ENCODE measurements around the gene TSPAN18.

TSPAN18 gene

DNA sequence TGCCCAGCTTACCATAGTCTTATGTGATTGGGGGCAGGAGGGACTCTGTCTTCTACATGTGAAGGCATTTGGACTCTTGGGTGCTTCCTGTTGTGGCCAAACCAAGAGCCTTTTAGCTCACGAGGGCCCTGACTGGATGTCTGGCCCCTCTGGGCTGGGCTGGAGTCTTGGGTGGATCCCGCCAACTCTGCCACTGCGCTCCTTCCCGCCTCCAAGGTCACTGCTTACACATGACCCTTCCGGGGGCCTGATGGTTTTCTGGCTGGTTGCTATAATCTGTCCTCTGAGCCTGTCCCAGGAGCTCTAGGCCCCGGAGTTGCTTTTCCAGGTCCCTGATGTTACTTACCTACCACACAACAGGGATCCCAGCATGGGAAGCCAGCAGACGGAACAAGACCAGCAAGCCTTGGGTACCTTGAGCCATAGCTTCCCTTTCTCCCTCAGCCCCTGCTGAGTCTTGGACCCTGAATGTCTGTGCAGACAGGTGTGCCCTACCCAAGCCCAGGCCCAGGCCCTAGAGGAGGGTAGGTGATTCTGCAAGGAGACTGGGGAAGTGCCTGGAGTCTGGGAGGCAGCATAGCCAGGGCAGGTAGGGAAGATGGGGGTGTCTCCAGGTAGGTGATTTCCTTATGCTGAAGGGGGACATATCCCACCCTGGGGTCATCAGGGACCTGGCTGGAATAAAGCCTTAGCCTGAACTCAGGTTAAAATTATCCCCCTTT is 100.3 kb downstream of the TSPAN18 start:
- Histone ChIP-seq H3K4ac (ENCODE audit: low read depth, low read length) (no peak overlapping the region), H3K9ac (ENCODE audit: low read length) (no peak overlapping the region), H3K36me3 (ENCODE audit: control insufficient read depth in 1 of 2, insufficient read depth in 2 of 2, low read length in 2 of 2) (no peaks in the 10 kb centered on the region), H3K9me3 (ENCODE audit: insufficient read depth, low read depth, low read length) (no peaks in the 10 kb centered on the region), H3K23ac (ENCODE audit: low read length) (no peak overlapping the region), H2BK12ac (ENCODE audit: low read length) (no peak overlapping the region), H4K91ac (ENCODE audit: low read depth, low read length) (no peak overlapping the region), H3K4me1 (ENCODE audit: control insufficient read depth in 1 of 2, insufficient read depth in 2 of 2, low read length in 2 of 2) (peaks cover 7 to 13% of the 10 kb centered on the region in 2 experiments), H2AK5ac (ENCODE audit: low read length) (no peak overlapping the region), H4K8ac (ENCODE audit: low read depth, low read length) (no peak overlapping the region), H3K18ac (ENCODE audit: low read length) (no peak overlapping the region), H3K27me3 (ENCODE audit: insufficient read depth, low read length) (no peaks in the 10 kb centered on the region), H4K12ac (ENCODE audit: low read depth, low read length) (no peak overlapping the region), H2BK5ac (ENCODE audit: low read depth, low read length, poor library complexity) (no peak overlapping the region), H3K4me3 (ENCODE audit: low read depth, low read length) (no peak overlapping the region), H3K79me2 (ENCODE audit: control insufficient read depth, insufficient read depth, low read length, poor library complexity) (peaks cover 2% of the 10 kb centered on the region), H2AFZ (ENCODE audit: insufficient read depth, low read length, poor library complexity) (no peak overlapping the region), H3K27ac (ENCODE audit: low read depth, low read length) (no peak overlapping the region), H2BK120ac (ENCODE audit: insufficient read depth, low read length, poor library complexity) (no peak overlapping the region), H3K14ac (ENCODE audit: low read length) (no peak overlapping the region), H3K79me1 (ENCODE audit: low read length) (peaks cover 2% of the 10 kb centered on the region), H3K4me2 (ENCODE audit: low read length) (no peak overlapping the region)
- no peak for DNase-seq
- no CpG with 5 or more reads among the region's 7 CpGs for WGBS (ENCODE audit: extremely low coverage, insufficient coverage, insufficient read length)

- peaks cover 2% of the 10 kb centered on the region for H3K79me1 ChIP-seq (ENCODE audit: low read length)
- no peak overlapping the region for H2BK12ac ChIP-seq (ENCODE audit: low read length)
- DNase-seq = no peak
- H4K91ac ChIP-seq (ENCODE audit: low read depth, low read length) = no peak overlapping the region
- H3K27me3 ChIP-seq (ENCODE audit: insufficient read depth, low read length) = no peaks in the 10 kb centered on the region
- H2AK5ac ChIP-seq (ENCODE audit: low read length) = no peak overlapping the region
- no peak overlapping the region for H3K9ac ChIP-seq (ENCODE audit: low read length)
- H3K14ac ChIP-seq (ENCODE audit: low read length) = no peak overlapping the region
- H3K4me1 ChIP-seq (ENCODE audit: control insufficient read depth in 1 of 2, insufficient read depth in 2 of 2, low read length in 2 of 2) = peaks cover 7 to 13% of the 10 kb centered on the region in 2 experiments
- H3K23ac ChIP-seq (ENCODE audit: low read length) = no peak overlapping the region
- no peak overlapping the region for H3K27ac ChIP-seq (ENCODE audit: low read depth, low read length)
- no peak overlapping the region for H2BK120ac ChIP-seq (ENCODE audit: insufficient read depth, low read length, poor library complexity)
- no peaks in the 10 kb centered on the region for H3K9me3 ChIP-seq (ENCODE audit: insufficient read depth, low read depth, low read length)
- H2BK5ac ChIP-seq (ENCODE audit: low read depth, low read length, poor library complexity) = no peak overlapping the region
- no peak overlapping the region for H3K4me2 ChIP-seq (ENCODE audit: low read length)
- no peak overlapping the region for H3K18ac ChIP-seq (ENCODE audit: low read length)
- peaks cover 2% of the 10 kb centered on the region for H3K79me2 ChIP-seq (ENCODE audit: control insufficient read depth, insufficient read depth, low read length, poor library complexity)
- no peak overlapping the region for H3K4ac ChIP-seq (ENCODE audit: low read depth, low read length)
- no peak overlapping the region for H2AFZ ChIP-seq (ENCODE audit: insufficient read depth, low read length, poor library complexity)
- no peak overlapping the region for H4K12ac ChIP-seq (ENCODE audit: low read depth, low read length)
- no peak overlapping the region for H4K8ac ChIP-seq (ENCODE audit: low read depth, low read length)
- no peaks in the 10 kb centered on the region for H3K36me3 ChIP-seq (ENCODE audit: control insufficient read depth in 1 of 2, insufficient read depth in 2 of 2, low read length in 2 of 2)
- no CpG with 5 or more reads among the region's 5 CpGs for WGBS (ENCODE audit: extremely low coverage, insufficient coverage, insufficient read length)
- H3K4me3 ChIP-seq (ENCODE audit: low read depth, low read length) = no peak overlapping the region
Measured at GRCh38 chr11:44828296-44828695, 101.5 kb downstream of the TSPAN18 start.

DNA sequence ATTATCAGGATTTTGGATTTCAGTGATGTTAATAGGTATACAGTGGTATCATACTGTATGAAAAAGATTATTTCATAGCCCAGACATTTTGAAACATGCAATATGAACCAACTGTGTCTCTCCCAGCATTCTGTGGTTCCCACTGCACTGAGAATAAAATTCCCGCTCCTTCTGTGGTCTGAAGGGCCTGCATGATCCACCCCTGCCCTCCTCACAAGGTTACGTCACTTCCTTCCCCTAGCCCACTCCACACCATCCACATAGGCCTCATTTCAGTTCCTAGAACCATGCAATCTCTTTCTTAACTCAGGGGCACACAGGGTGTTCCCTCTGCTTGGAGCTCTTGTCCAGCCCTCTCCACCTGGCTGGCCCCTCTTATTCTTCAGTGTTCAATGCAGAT is 103.1 kb downstream of the TSPAN18 start:
- Histone ChIP-seq H3K9ac (ENCODE audit: low read length) (no peak overlapping the region), H3K9me3 (ENCODE audit: insufficient read depth, low read depth, low read length) (no peaks in the 10 kb centered on the region), H4K8ac (ENCODE audit: low read depth, low read length) (no peak overlapping the region), H4K12ac (ENCODE audit: low read depth, low read length) (no peak overlapping the region), H3K14ac (ENCODE audit: low read length) (no peak overlapping the region), H2BK5ac (ENCODE audit: low read depth, low read length, poor library complexity) (no peak overlapping the region), H3K79me1 (ENCODE audit: low read length) (no peaks in the 10 kb centered on the region), H2BK120ac (ENCODE audit: insufficient read depth, low read length, poor library complexity) (no peak overlapping the region), H3K36me3 (ENCODE audit: control insufficient read depth in 1 of 2, insufficient read depth in 2 of 2, low read length in 2 of 2) (no peaks in the 10 kb centered on the region), H3K27ac (ENCODE audit: low read depth, low read length) (no peak overlapping the region), H3K4me3 (ENCODE audit: low read depth, low read length) (no peak overlapping the region), H3K23ac (ENCODE audit: low read length) (no peak overlapping the region), H2BK12ac (ENCODE audit: low read length) (no peak overlapping the region), H2AK5ac (ENCODE audit: low read length) (no peak overlapping the region), H3K4me1 (ENCODE audit: control insufficient read depth in 1 of 2, insufficient read depth in 2 of 2, low read length in 2 of 2) (peaks cover under 1 to 2% of the 10 kb centered on the region in 2 experiments), H3K27me3 (ENCODE audit: insufficient read depth, low read length) (no peaks in the 10 kb centered on the region), H3K4ac (ENCODE audit: low read depth, low read length) (no peak overlapping the region), H3K4me2 (ENCODE audit: low read length) (no peak overlapping the region), H3K79me2 (ENCODE audit: control insufficient read depth, insufficient read depth, low read length, poor library complexity) (peaks cover 2% of the 10 kb centered on the region), H4K91ac (ENCODE audit: low read depth, low read length) (no peak overlapping the region), H2AFZ (ENCODE audit: insufficient read depth, low read length, poor library complexity) (no peak overlapping the region), H3K18ac (ENCODE audit: low read length) (no peak overlapping the region)
- DNase-seq = no peak
- WGBS (ENCODE audit: extremely low coverage, insufficient coverage, insufficient read length) = no CpG with 5 or more reads among the region's 2 CpGs

GRCh38 chr11:44831605-44832394 is 105.0 kb downstream of the TSPAN18 start:
- Histone ChIP-seq H3K27me3 (ENCODE audit: insufficient read depth, low read length) (no peaks in the 10 kb centered on the region), H2AFZ (ENCODE audit: insufficient read depth, low read length, poor library complexity) (no peak overlapping the region), H3K4me1 (ENCODE audit: control insufficient read depth in 1 of 2, insufficient read depth in 2 of 2, low read length in 2 of 2) (no peaks in the 10 kb centered on the region), H3K23ac (ENCODE audit: low read length) (no peak overlapping the region), H3K9me3 (ENCODE audit: insufficient read depth, low read depth, low read length) (no peaks in the 10 kb centered on the region), H3K4ac (ENCODE audit: low read depth, low read length) (no peak overlapping the region), H4K8ac (ENCODE audit: low read depth, low read length) (no peak overlapping the region), H3K79me2 (ENCODE audit: control insufficient read depth, insufficient read depth, low read length, poor library complexity) (no peaks in the 10 kb centered on the region), H3K36me3 (ENCODE audit: control insufficient read depth in 1 of 2, insufficient read depth in 2 of 2, low read length in 2 of 2) (no peaks in the 10 kb centered on the region), H4K91ac (ENCODE audit: low read depth, low read length) (no peak overlapping the region), H4K12ac (ENCODE audit: low read depth, low read length) (no peak overlapping the region), H3K9ac (ENCODE audit: low read length) (no peak overlapping the region), H2AK5ac (ENCODE audit: low read length) (no peak overlapping the region), H2BK12ac (ENCODE audit: low read length) (no peak overlapping the region), H3K27ac (ENCODE audit: low read depth, low read length) (no peak overlapping the region), H2BK120ac (ENCODE audit: insufficient read depth, low read length, poor library complexity) (no peak overlapping the region), H3K79me1 (ENCODE audit: low read length) (no peaks in the 10 kb centered on the region), H3K14ac (ENCODE audit: low read length) (no peak overlapping the region), H3K18ac (ENCODE audit: low read length) (no peak overlapping the region), H2BK5ac (ENCODE audit: low read depth, low read length, poor library complexity) (no peak overlapping the region), H3K4me2 (ENCODE audit: low read length) (no peak overlapping the region), H3K4me3 (ENCODE audit: low read depth, low read length) (no peak overlapping the region)
- no peak for DNase-seq
- no CpG with 5 or more reads among the region's 10 CpGs for WGBS (ENCODE audit: extremely low coverage, insufficient coverage, insufficient read length)
